K562 (cell line): Measurements from ENCODE around the gene ZSWIM3. TPM values are rescaled to one million over a fixed set of nuclear protein-coding genes. Genes with fewer than 3 reads are reported as not detected.
A peak's percentile ranks its signal among the peaks of the same experiment; 100 is the strongest.

Experiments
- ATAC-seq: fragments of 200-7000 bp; cut with Tn5 transposase; 3 replicates; pipeline ENCODE4 v1.9.1; 2020; ENCODE audit warnings: moderate library complexity
- BruUV-seq: library from RNA; stranded (reverse); fragments of 400-500 nt; replicated peaks from 2 replicates; lab custom pipeline; 2021; lab: Mats Ljungman, UMichigan
- CTCF ChIA-PET: fragments of 300-600 bp; formaldehyde crosslinking; extraction: SDS; loops from one replicate; lab custom pipeline; 2021; ENCODE audit warnings: low intra/inter-chr PET ratio; lab: Yijun Ruan, JAX
- POLR2A ChIA-PET: fragments of 300-600, 350-650 bp; sonication (Branson Sonifier 250); formaldehyde crosslinking; extraction: SDS; loops from one replicate; lab custom pipeline; 2021; ENCODE audit warnings: antibody characterized with exemption, inconsistent platforms; lab: Yijun Ruan, JAX
- DNase-seq, 4 experiments: peaks; one replicate each; pipeline versions ENCODE4 v3.0.0 to v3.0.0-alpha.2; 2011 to 2018; ENCODE audit warnings: low spot score in 3 of 4, mixed read lengths in 3 of 4; ENCODE audit errors: extremely low read depth in 1 of 4
- FAIRE-seq: peaks from 2 replicates; lab custom pipeline; 2011; peaks lifted over from hg19 to GRCh38; lab: Jason Lieb, UNC
- H2AFZ ChIP-seq: 2 replicates; pipeline ENCODE4 v1.6.0; 2011; ENCODE audit warnings: low read depth, low read length, control low read depth, inconsistent platforms
- H3K27ac ChIP-seq: fragments of 200-600 bp; 3 replicates; pipeline ENCODE4 v1.8.0; 2011; ENCODE audit warnings: low read depth, mild to moderate bottlenecking, control low read depth, inconsistent platforms, low read length, moderate library complexity, mixed read lengths; ENCODE audit errors: extremely low read depth
- H3K27me3 ChIP-seq, 2 experiments: fragments of 300-600 bp in 1 of 2; 2 replicates in 1 of 2; 3 replicates in 1 of 2; pipeline versions ENCODE4 v1.6.0 to v1.8.0; 2011; ENCODE audit warnings: inconsistent platforms in 2 of 2, low read length in 2 of 2, mild to moderate bottlenecking in 1 of 2, mixed read lengths in 1 of 2, moderate library complexity in 1 of 2; ENCODE audit not compliant: control insufficient read depth in 2 of 2, insufficient read depth in 2 of 2
- H3K36me3 ChIP-seq: fragments of 300-600 bp; 3 replicates; pipeline ENCODE4 v1.8.0; 2011; ENCODE audit warnings: mild to moderate bottlenecking, low read length, inconsistent platforms; ENCODE audit not compliant: control insufficient read depth, insufficient read depth
- H3K4me1 ChIP-seq, 2 experiments: fragments of 200-600 bp in 1 of 2; replicated peaks in 1 of 2; 2 replicates in 1 of 2; 3 replicates in 1 of 2; pipeline versions ENCODE4 v1.5.1 to v1.8.0; 2011; ENCODE audit warnings: inconsistent platforms in 2 of 2, low read length in 2 of 2, mild to moderate bottlenecking in 1 of 2, mixed read lengths in 1 of 2, moderate library complexity in 1 of 2; ENCODE audit not compliant: control insufficient read depth in 2 of 2, insufficient read depth in 2 of 2
- H3K4me2 ChIP-seq: 2 replicates; pipeline ENCODE4 v1.6.1; 2011; ENCODE audit warnings: low read length, control low read depth, inconsistent platforms, mixed read lengths; ENCODE audit not compliant: insufficient read depth
- H3K4me3 ChIP-seq: fragments of 200-600 bp; sonication (generic), shearing (Covaris generic); 2 replicates; pipeline ENCODE4 v1.5.1; 2016; ENCODE audit warnings: control low read depth, inconsistent platforms
- H3K79me2 ChIP-seq: fragments of 200-600 bp; 3 replicates; pipeline ENCODE4 v1.8.0; 2011; ENCODE audit warnings: low read length, inconsistent platforms; ENCODE audit not compliant: control insufficient read depth, insufficient read depth
- H3K9ac ChIP-seq, 2 experiments: 2 replicates each; pipeline versions ENCODE4 v1.6.0 to v1.6.1; 2011; ENCODE audit warnings: low read depth in 2 of 2, low read length in 2 of 2, control low read depth in 1 of 2, inconsistent platforms in 1 of 2, mild to moderate bottlenecking in 1 of 2, mixed read lengths in 1 of 2; ENCODE audit not compliant: insufficient read depth in 1 of 2
- H3K9me1 ChIP-seq: one replicate; pipeline ENCODE4 v1.6.0; 2011; ENCODE audit warnings: inconsistent platforms, mild to moderate bottlenecking, low read length, moderate library complexity; ENCODE audit not compliant: control insufficient read depth, insufficient read depth
- H3K9me3 ChIP-seq: replicated peaks from 2 replicates; pipeline ENCODE4 v1.5.1; 2011; ENCODE audit warnings: low read depth, low read length, inconsistent platforms; ENCODE audit not compliant: control insufficient read depth, insufficient read depth
- H4K20me1 ChIP-seq: replicated peaks from 2 replicates; pipeline ENCODE4 v1.6.1; 2011; ENCODE audit warnings: low read length, inconsistent platforms, mixed read lengths; ENCODE audit not compliant: control insufficient read depth, insufficient read depth
- BCOR ChIP-seq: fragments of 450-650 bp; IDR thresholded peaks from 2 replicates; pipeline ENCODE4 v1.6.1; 2016
- BRF1 ChIP-seq: IDR thresholded peaks from 3 replicates; pipeline ENCODE4 v1.6.1; 2011; ENCODE audit warnings: borderline replicate concordance, mild to moderate bottlenecking; ENCODE audit not compliant: insufficient read length; ENCODE audit errors: extremely low read depth
- ESRRB ChIP-seq: fragments of 250-450 bp; sonication (Bioruptor Pico); IDR thresholded peaks from 2 replicates; pipeline ENCODE4 v1.5.0; 2020; ENCODE audit warnings: mild to moderate bottlenecking, moderate library complexity, borderline replicate concordance
- FOXK2 ChIP-seq, 2 experiments: fragments of 450-650 bp; IDR thresholded peaks in 1 of 2; conservative IDR thresholded peaks in 1 of 2; 2 replicates each; pipeline ENCODE4 v1.6.1; 2016; ENCODE audit warnings: low read depth in 2 of 2, mild to moderate bottlenecking in 1 of 2
- JUN ChIP-seq, 2 experiments: sonication (generic) in 1 of 2; formaldehyde crosslinking in 1 of 2; IDR thresholded peaks; 2 replicates each; pipeline versions ENCODE4 v1.6.1 to v1.8.0; 2012 to 2022; ENCODE audit warnings: borderline replicate concordance in 2 of 2, mild to moderate bottlenecking in 2 of 2, improper control_type of control experiment in 1 of 2, low read depth in 1 of 2, low read length in 1 of 2, missing genetic modification reagents in 1 of 2
- NCOA1 ChIP-seq: fragments of 450-650 bp; IDR thresholded peaks from 2 replicates; pipeline ENCODE4 v1.6.1; 2016; ENCODE audit warnings: low read depth
- NFIC ChIP-seq: fragments of 450-650 bp; IDR thresholded peaks from 2 replicates; pipeline ENCODE4 v1.6.1; 2017; ENCODE audit warnings: mild to moderate bottlenecking, inconsistent platforms
- OTX1 ChIP-seq: fragments of 450-650 bp; formaldehyde crosslinking; IDR thresholded peaks from 2 replicates; pipeline ENCODE4 v1.4.0; 2022; ENCODE audit warnings: mild to moderate bottlenecking
- RAD51 ChIP-seq: fragments of 450-650 bp; IDR thresholded peaks from 2 replicates; pipeline ENCODE4 v1.7.1; 2016; ENCODE audit warnings: low read depth, mild to moderate bottlenecking, borderline replicate concordance
- RBM14 ChIP-seq: fragments of 200-400 bp; formaldehyde crosslinking; IDR thresholded peaks from 2 replicates; pipeline ENCODE4 v1.6.1; 2018; ENCODE audit warnings: low read depth, mild to moderate bottlenecking, low read length, moderate library complexity, borderline replicate concordance; ENCODE audit not compliant: insufficient read depth
- RBM25 ChIP-seq: fragments of 200-400 bp; formaldehyde crosslinking; IDR thresholded peaks from 2 replicates; pipeline ENCODE4 v1.6.1; 2018; ENCODE audit warnings: low read length, low read depth, moderate library complexity; ENCODE audit not compliant: severe bottlenecking
- XRCC5 ChIP-seq: fragments of 200-400 bp; formaldehyde crosslinking; IDR thresholded peaks from 2 replicates; pipeline ENCODE4 v1.6.1; 2017; ENCODE audit warnings: low read depth, mild to moderate bottlenecking, low read length
- ZC3H8 ChIP-seq: fragments of 450-650 bp; IDR thresholded peaks from 2 replicates; pipeline ENCODE4 v1.6.1; 2017
- WGBS: fragments of 100-300 bp; shearing (Covaris generic); methylation state at CpG from one replicate; pipeline ENCODE4 v1.1.6; 2016; ENCODE audit warnings: low coverage, mixed read lengths; ENCODE audit not compliant: insufficient coverage; ENCODE audit errors: missing lambda C conversion rate; 5-methylcytosine and 5-hydroxymethylcytosine counted together
- in situ Hi-C: fragments of 300-500 bp; cut with MboI; formaldehyde crosslinking; loops from 4 replicates; pipeline ENCODE4 v1.15.0; 2018; ENCODE audit warnings: inconsistent platforms, mixed read lengths
- intact Hi-C: fragments of 100-400 bp; cut with micrococcal nuclease; formaldehyde crosslinking; loops from 2 replicates; pipeline ENCODE4 v1.14.2; 2022
- polyA plus RNA-seq, 8 experiments: library from polyadenylated mRNA; depleted of rRNA in 4 of 8; stranded (reverse) in 5 of 8; unstranded in 3 of 8; fragments of >200 nt; fragmentation: Nextera tagmentation in 2 of 8; fragmentation: Illumina TruSeq in 1 of 8; extraction: Ambion mirVana in 2 of 8; extraction: Trizol in 1 of 8; gene quantifications; 2 replicates each; pipeline versions ENCODE4 v1.2.1 to v1.2.3, GENCODE V29; 2011 to 2014; ENCODE audit warnings: inconsistent platforms in 1 of 8, missing spikeins in 1 of 8
- total RNA-seq, 7 experiments: library from RNA; depleted of rRNA in 6 of 7; stranded (reverse); fragments of >200 nt in 6 of 7; fragmentation: Illumina TruSeq in 2 of 7; extraction: Trizol in 2 of 7; gene quantifications; 2 replicates each; pipeline versions ENCODE4 v1.2.1 to v1.2.3, GENCODE V29; 2011 to 2021; ENCODE audit warnings: low replicate concordance in 1 of 7
- TF ChIP-seq, protein P1 (sequence below): IDR thresholded peaks from 2 replicates; pipeline ENCODE4 v1.6.1; 2011; ENCODE audit warnings: borderline replicate concordance, low read depth, mild to moderate bottlenecking, moderate library complexity, low read length; ENCODE audit not compliant: insufficient read depth, poor library complexity, severe bottlenecking
- TF ChIP-seq, protein P2 (sequence below): fragments of 150-350 bp; IDR thresholded peaks from 2 replicates; pipeline ENCODE4 v1.6.1; 2014; ENCODE audit warnings: low read depth, mild to moderate bottlenecking, low read length, borderline replicate concordance

ZSWIM3 gene
- total and polyA plus RNA-seq, 9 of the 15 experiments (the other 6 are each of a cell fraction or from before 2014, with no cell fraction given) = 1.7 to 4.3 (median 2.9) TPM

DNA sequence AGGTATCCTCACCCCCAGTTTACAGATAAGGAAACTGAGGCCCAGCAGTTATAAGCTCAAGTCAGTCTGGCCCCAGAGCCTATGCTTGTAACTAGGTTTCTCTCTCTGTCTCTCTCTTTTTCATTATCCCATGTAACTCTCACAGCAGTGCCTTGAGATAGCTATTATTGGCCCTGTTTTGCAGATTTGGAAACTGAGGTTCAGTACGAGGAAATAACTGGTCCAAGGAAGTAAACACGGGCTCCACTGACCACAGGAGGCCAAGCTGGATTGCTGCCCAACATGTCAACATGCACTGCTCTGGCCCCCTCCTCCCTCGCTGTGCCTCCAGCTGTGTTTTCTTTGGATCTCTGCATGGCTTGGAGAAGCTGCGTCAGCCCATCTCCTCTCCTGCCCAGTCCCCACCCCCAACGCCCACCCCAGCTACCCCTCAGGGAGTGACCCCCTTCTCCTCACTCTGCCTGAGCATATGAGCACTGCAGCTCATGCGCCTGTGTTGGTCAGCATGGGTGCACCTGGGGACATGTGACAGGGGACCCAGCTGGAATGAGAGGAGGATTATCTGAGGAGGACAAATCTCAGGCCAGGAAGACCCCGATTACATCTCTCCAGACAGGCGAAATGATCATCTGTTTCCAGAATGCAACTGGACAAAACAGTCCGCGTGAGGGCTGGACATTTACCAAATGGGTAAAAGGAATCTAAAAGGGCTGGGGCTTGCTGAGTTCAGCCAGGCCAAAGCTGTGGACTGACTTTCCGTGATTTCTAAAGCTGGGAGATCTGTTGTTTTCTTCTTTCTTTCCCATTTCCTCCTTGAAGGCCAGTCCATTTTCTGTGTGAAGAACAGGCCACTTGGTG, 62.4 kb downstream of the ZSWIM3 start:
- Histone ChIP-seq H2AFZ (no peak overlapping the region), H3K9me1 (no peaks in the 10 kb centered on the region), H3K36me3 (no peaks in the 10 kb centered on the region), H3K27ac (no peak overlapping the region), H3K4me3 (no peak overlapping the region), H3K79me2 (no peaks in the 10 kb centered on the region), H3K9ac (peak overlapping the region in 1 of 2 experiments; percentile 22; a peak in 1 of 4 replicates), H4K20me1 (0 out of 2 replicates have a peak, but pooled peaks cover 3% of the 10 kb centered on the region), H3K4me1 (peaks cover 10% of the 10 kb centered on the region in 2 experiments; a peak in 4 of 5 replicates), H3K9me3 (no peaks in the 10 kb centered on the region), H3K27me3 (no peaks in the 10 kb centered on the region), H3K4me2 (no peak overlapping the region)
- FAIRE-seq (no peak), ATAC-seq (no peak), DNase-seq (no peak)
- ChIA-PET POLR2A (interaction anchor here (0.5 to 8.0 kb wide), 8 partner anchors 8 to 39 kb away, joined by 3 to 91 read pairs (median 4); partner anchors contain the start of genes PCIF1 and SPATA25), CTCF (no interaction called here)
- in situ Hi-C loops = no loop called here
- WGBS = 25% methylated on average over 9 of the region's 11 CpGs
- intact Hi-C loops = no loop called here
- no TSS peak for BruUV-seq
- TF ChIP-seq ESRRB (CRISPR knock-in tag) (no peak), BRF1 (no peak), BCOR (peak; percentile 25; the same call in 1 of the 2 replicates), NCOA1 (no peak), OTX1 (CRISPR knock-in tag) (no peak), RBM14 (no peak), RAD51 (no peak), NFIC (0 out of 2 replicates have a peak, but pooled peaks have one; percentile 12), FOXK2 (conservative IDR thresholded peaks at IDR 0.05 in 1 of 2, IDR thresholded peaks at IDR 0.05 in 1 of 2; ENCODE audit: low read depth in 2 of 2) (0 out of 4 replicates have a peak, but pooled peaks have one; percentile 31 to 37), XRCC5 (no peak), JUN (IDR thresholded peaks at IDR 0.05; ENCODE audit: borderline replicate concordance, low read depth, low read length) (no peak), JUN (CRISPR knock-in tag; IDR thresholded peaks at IDR 0.05; ENCODE audit: borderline replicate concordance) (no peak), RBM25 (peak; percentile 30), ZC3H8 (no peak)
- TF ChIP-seq, protein P1, sequence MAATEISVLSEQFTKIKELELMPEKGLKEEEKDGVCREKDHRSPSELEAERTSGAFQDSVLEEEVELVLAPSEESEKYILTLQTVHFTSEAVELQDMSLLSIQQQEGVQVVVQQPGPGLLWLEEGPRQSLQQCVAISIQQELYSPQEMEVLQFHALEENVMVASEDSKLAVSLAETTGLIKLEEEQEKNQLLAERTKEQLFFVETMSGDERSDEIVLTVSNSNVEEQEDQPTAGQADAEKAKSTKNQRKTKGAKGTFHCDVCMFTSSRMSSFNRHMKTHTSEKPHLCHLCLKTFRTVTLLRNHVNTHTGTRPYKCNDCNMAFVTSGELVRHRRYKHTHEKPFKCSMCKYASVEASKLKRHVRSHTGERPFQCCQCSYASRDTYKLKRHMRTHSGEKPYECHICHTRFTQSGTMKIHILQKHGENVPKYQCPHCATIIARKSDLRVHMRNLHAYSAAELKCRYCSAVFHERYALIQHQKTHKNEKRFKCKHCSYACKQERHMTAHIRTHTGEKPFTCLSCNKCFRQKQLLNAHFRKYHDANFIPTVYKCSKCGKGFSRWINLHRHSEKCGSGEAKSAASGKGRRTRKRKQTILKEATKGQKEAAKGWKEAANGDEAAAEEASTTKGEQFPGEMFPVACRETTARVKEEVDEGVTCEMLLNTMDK = no peak
- TF ChIP-seq, protein P2, sequence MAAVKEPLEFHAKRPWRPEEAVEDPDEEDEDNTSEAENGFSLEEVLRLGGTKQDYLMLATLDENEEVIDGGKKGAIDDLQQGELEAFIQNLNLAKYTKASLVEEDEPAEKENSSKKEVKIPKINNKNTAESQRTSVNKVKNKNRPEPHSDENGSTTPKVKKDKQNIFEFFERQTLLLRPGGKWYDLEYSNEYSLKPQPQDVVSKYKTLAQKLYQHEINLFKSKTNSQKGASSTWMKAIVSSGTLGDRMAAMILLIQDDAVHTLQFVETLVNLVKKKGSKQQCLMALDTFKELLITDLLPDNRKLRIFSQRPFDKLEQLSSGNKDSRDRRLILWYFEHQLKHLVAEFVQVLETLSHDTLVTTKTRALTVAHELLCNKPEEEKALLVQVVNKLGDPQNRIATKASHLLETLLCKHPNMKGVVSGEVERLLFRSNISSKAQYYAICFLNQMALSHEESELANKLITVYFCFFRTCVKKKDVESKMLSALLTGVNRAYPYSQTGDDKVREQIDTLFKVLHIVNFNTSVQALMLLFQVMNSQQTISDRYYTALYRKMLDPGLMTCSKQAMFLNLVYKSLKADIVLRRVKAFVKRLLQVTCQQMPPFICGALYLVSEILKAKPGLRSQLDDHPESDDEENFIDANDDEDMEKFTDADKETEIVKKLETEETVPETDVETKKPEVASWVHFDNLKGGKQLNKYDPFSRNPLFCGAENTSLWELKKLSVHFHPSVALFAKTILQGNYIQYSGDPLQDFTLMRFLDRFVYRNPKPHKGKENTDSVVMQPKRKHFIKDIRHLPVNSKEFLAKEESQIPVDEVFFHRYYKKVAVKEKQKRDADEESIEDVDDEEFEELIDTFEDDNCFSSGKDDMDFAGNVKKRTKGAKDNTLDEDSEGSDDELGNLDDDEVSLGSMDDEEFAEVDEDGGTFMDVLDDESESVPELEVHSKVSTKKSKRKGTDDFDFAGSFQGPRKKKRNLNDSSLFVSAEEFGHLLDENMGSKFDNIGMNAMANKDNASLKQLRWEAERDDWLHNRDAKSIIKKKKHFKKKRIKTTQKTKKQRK = no peak
